ENCODE results near the gene TTC7B.

Gene TTC7B

GRCh38 chr14:90554341-90554740 lies 261.9 kb downstream of the TTC7B start:
- peak; percentile 58 for DNase-seq

GRCh38 chr14:90553921-90554336 lies 262.3 kb downstream of the TTC7B start:
- peak; percentile 37 for DNase-seq

- no peak for DNase-seq
Observed at GRCh38 chr14:90553298-90553920, 262.8 kb downstream of the TTC7B start.

GRCh38 chr14:90552465-90553297 lies 263.5 kb downstream of the TTC7B start:
- DNase-seq: no peak

- DNase-seq: no peak
Observed at GRCh38 chr14:90551733-90552464, 264.3 kb downstream of the TTC7B start.

GRCh38 chr14:90551070-90551704 lies 265.0 kb downstream of the TTC7B start:
- no peak for DNase-seq

GRCh38 chr14:90549794-90550641 lies 266.2 kb downstream of the TTC7B start:
- no peak for DNase-seq

GRCh38 chr14:90548455-90548854 lies 267.8 kb downstream of the TTC7B start:
- DNase-seq: no peak

- DNase-seq: no peak
Observed at GRCh38 chr14:90547968-90548367, 268.3 kb downstream of the TTC7B start.

GRCh38 chr14:90547250-90547649 lies 269.0 kb downstream of the TTC7B start:
- peak; percentile 33 for DNase-seq

GRCh38 chr14:90546767-90547166 lies 269.5 kb downstream of the TTC7B start:
- no peak for DNase-seq

- no peak for DNase-seq
Observed at GRCh38 chr14:90545966-90546751, 270.1 kb downstream of the TTC7B start.

GRCh38 chr14:90545382-90545781 lies 270.8 kb downstream of the TTC7B start:
- no peak for DNase-seq

GRCh38 chr14:90544971-90545370 lies 271.3 kb downstream of the TTC7B start:
- no peak for DNase-seq

- DNase-seq: no peak
Observed at GRCh38 chr14:90544566-90544965, 271.7 kb downstream of the TTC7B start.

GRCh38 chr14:90543876-90544275 lies 272.4 kb downstream of the TTC7B start:
- no peak for DNase-seq

- no peak for DNase-seq
Observed at GRCh38 chr14:90541076-90541634, 275.1 kb downstream of the TTC7B start.

- DNase-seq: no peak
Observed at GRCh38 chr14:90540437-90540836, 275.8 kb downstream of the TTC7B start.

- DNase-seq: no peak
Observed at GRCh38 chr14:90539996-90540395, 276.2 kb downstream of the TTC7B start.

- no peak for DNase-seq
Observed at GRCh38 chr14:90539496-90539775, 276.8 kb downstream of the TTC7B start.
